Measurements from ENCODE around the gene KIF26B.

Gene KIF26B

DNA sequence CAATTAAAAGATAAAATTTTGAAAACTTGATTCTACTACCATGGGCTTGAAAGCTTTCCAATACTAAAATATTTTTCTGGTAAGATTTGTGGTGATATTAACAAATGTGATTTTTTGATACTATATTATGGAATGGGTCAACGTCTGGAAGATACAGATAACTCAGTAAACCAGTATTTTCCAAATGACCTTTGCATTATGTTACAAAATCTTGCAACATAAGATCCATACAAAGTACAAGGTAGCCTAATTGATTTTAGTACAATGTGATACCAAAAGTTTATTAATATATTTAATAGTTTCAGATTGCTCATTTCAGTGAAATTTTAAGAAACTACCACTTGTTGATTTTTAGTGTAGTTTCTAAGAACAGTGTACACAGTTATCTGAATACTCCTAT, 236.2 kb downstream of the KIF26B start:
- DNase-seq: no peak
- no peaks in the 10 kb centered on the region for H3K27me3 ChIP-seq
- H3K9me3 ChIP-seq: no peaks in the 10 kb centered on the region
- TF ChIP-seq, protein P1, sequence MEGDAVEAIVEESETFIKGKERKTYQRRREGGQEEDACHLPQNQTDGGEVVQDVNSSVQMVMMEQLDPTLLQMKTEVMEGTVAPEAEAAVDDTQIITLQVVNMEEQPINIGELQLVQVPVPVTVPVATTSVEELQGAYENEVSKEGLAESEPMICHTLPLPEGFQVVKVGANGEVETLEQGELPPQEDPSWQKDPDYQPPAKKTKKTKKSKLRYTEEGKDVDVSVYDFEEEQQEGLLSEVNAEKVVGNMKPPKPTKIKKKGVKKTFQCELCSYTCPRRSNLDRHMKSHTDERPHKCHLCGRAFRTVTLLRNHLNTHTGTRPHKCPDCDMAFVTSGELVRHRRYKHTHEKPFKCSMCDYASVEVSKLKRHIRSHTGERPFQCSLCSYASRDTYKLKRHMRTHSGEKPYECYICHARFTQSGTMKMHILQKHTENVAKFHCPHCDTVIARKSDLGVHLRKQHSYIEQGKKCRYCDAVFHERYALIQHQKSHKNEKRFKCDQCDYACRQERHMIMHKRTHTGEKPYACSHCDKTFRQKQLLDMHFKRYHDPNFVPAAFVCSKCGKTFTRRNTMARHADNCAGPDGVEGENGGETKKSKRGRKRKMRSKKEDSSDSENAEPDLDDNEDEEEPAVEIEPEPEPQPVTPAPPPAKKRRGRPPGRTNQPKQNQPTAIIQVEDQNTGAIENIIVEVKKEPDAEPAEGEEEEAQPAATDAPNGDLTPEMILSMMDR (IDR thresholded peaks at IDR 0.05; ENCODE audit: low read depth, low read length): no peak
- H3K36me3 ChIP-seq: no peaks in the 10 kb centered on the region; the same call in 1 of the 2 replicates
- H3K4me1 ChIP-seq: no peaks in the 10 kb centered on the region; the same call in 1 of the 2 replicates
- H3K4me3 ChIP-seq (ENCODE audit: low read depth, low read length): no peak overlapping the region

DNA sequence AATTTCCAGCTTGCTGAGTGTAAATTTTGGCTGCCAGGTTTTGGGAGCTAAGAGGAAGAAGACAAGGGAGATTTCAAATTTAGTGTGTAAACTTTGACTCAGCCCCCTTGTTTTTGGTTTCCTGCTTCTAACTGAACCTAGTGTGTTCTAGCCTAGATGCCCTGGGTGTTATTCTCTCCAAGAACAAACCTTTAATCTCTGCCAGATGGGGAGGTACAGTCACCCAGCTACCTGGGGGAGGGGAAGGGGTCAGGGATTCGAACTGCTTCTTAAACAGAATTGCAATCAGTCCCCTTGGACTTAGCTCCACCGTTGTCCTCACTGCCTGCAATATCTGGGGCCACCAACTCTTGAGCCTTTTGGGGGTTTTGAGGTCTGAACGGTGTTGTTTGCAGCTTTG, 238.9 kb downstream of the KIF26B start:
- Histone ChIP-seq H3K4me3 (ENCODE audit: low read depth, low read length) (no peak overlapping the region), H3K4me1 (peaks cover 7% of the 10 kb centered on the region), H3K9me3 (no peaks in the 10 kb centered on the region), H3K36me3 (no peaks in the 10 kb centered on the region; the same call in 1 of the 2 replicates), H3K27me3 (no peaks in the 10 kb centered on the region)
- TF ChIP-seq, protein P1 (IDR thresholded peaks at IDR 0.05; ENCODE audit: low read depth, low read length): no peak
- DNase-seq: no peak

DNA sequence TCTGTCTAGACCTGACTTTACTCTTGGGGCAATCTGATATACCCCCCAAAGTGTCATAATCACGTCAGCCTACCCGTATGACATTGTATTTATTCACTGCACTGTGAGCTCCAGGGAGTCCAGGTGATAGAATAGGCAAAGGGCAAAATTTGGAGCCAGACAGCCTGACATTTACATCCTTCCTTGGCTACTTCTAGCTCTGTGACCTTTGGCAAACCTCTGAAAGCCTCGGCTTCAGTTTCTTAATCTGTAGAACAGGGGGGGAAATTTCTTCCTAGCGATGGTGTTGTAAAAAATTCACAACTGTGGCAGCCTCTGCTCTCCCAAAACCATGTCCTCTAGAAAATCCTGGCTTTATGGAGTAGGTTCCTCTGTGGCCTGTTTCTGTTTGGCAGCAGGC, 240.9 kb downstream of the KIF26B start:
- Histone ChIP-seq H3K36me3 (no peaks in the 10 kb centered on the region; the same call in 1 of the 2 replicates), H3K27me3 (no peaks in the 10 kb centered on the region)
- TF ChIP-seq, protein P1 (IDR thresholded peaks at IDR 0.05; ENCODE audit: low read depth, low read length): no peak

DNA sequence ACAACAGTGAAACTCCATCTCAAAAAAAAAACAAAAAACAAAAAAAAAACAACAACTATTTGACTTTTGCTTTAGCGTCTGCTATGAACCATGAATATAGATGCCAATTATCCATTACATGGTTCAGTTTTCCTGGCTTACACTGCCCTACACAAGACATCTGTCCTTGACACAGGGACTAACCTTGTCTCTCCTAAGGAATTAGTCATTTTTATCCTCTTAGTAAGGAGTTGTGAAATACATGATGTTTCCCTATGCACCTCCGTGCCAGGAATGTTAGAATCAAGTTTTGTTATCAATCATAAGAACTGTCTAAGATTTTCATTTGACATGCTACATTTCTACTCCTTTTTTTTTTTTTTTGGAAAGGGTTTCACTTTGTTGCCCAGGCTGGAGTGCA, 241.8 kb downstream of the KIF26B start:
- DNase-seq: no peak
- H3K9me3 ChIP-seq: no peaks in the 10 kb centered on the region
- no peaks in the 10 kb centered on the region for H3K27me3 ChIP-seq
- H3K4me3 ChIP-seq (ENCODE audit: low read depth, low read length): no peak overlapping the region
- H3K4me1 ChIP-seq: peaks cover 15% of the 10 kb centered on the region
- TF ChIP-seq, protein P1 (IDR thresholded peaks at IDR 0.05; ENCODE audit: low read depth, low read length): no peak
- H3K36me3 ChIP-seq: no peaks in the 10 kb centered on the region; the same call in 1 of the 2 replicates

More for the DNA sequence above, 240.9 kb downstream of the KIF26B start:
- DNase-seq: no peak
- no peak overlapping the region for H3K4me3 ChIP-seq (ENCODE audit: low read depth, low read length)
- no peaks in the 10 kb centered on the region for H3K9me3 ChIP-seq
- peaks cover 15% of the 10 kb centered on the region for H3K4me1 ChIP-seq

DNA sequence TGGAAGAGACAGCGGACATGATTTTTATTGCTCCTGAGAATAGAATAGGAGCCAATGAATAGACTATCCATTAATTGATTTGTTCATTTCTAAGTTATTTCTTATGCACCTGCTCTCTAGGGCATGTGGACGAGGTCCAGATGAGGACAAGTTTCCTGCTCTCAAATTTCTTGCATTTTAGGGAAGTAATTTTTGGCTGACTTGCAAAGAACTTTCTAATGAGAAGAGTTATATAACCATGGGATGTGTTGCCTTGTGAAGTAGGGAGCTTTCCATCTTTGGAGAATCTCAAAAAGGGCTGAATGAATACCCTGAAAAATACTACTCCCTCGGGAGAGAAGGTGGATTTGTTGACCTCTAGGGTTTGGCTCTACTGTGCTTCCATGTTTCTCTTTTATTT, 243.0 kb downstream of the KIF26B start:
- TF ChIP-seq, protein P1 (IDR thresholded peaks at IDR 0.05; ENCODE audit: low read depth, low read length): no peak
- DNase-seq: no peak
- no peaks in the 10 kb centered on the region for H3K36me3 ChIP-seq
- H3K9me3 ChIP-seq: no peaks in the 10 kb centered on the region
- peaks cover 19% of the 10 kb centered on the region for H3K4me1 ChIP-seq
- no peaks in the 10 kb centered on the region for H3K27me3 ChIP-seq
- no peak overlapping the region for H3K4me3 ChIP-seq (ENCODE audit: low read depth, low read length)

DNA sequence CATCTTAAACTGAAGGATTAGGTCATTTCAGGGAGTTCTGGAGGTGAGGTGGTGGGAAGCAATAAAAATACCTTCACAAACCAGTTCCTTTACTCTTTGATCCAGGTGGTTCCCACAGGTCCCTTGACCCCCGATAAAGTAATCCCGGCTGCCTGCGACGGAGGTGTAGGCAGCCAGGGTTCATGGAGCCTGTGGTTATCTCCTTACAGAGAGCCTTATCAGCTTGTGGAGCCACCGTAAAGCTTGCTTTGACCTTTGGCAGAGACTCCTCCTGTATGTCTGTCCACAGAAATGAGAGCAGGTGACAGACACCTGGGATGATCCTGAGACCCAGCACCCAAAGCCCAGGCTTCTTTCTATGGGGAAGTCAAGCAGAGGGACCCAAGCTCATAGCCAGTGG, 243.4 kb downstream of the KIF26B start:
- Histone ChIP-seq H3K36me3 (no peaks in the 10 kb centered on the region), H3K4me1 (peaks cover 19% of the 10 kb centered on the region), H3K4me3 (ENCODE audit: low read depth, low read length) (no peak overlapping the region), H3K27me3 (no peaks in the 10 kb centered on the region), H3K9me3 (no peaks in the 10 kb centered on the region)
- no peak for DNase-seq
- TF ChIP-seq, protein P1 (IDR thresholded peaks at IDR 0.05; ENCODE audit: low read depth, low read length): no peak
